H1 (cell line): ENCODE measurements around the gene ADGRA3.

Experiments used
- CBX8 ChIP-seq: fragments of 300-800, 300-1000 bp; sonication (generic); IDR thresholded peaks from 2 replicates; pipeline ENCODE4 v1.7.1; 2016; ENCODE audit warnings: low read depth, low read length, borderline replicate concordance
- GABPA ChIP-seq: IDR thresholded peaks from 2 replicates; pipeline ENCODE4 v1.6.1; 2011; ENCODE audit warnings: mild to moderate bottlenecking, low read length, moderate library complexity, borderline replicate concordance; ENCODE audit not compliant: insufficient read depth

DNA sequence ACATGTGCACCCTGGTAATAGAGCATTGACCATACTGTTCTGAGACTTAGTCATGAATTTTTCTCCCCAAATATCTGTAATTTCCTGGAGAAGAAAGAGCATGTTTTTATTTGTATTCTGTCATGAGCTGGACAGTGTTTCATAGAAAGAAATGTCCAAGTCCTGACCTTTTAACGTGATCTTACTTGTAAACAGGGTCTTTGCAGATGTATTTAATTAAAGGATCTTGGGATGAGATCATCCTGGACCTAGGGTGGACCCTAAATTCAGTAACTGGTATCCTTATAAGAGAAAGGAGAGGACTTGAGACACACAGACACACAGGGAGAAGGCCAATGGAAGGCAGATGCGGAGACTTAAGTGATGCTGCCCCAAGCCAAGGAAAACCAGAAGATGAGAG, 3.6 kb downstream of the ADGRA3 start:
- no peak for TF ChIP-seq CBX8
- TF ChIP-seq GABPA: no peak
